Measurements from ENCODE around the gene CFAP73.

DNA sequence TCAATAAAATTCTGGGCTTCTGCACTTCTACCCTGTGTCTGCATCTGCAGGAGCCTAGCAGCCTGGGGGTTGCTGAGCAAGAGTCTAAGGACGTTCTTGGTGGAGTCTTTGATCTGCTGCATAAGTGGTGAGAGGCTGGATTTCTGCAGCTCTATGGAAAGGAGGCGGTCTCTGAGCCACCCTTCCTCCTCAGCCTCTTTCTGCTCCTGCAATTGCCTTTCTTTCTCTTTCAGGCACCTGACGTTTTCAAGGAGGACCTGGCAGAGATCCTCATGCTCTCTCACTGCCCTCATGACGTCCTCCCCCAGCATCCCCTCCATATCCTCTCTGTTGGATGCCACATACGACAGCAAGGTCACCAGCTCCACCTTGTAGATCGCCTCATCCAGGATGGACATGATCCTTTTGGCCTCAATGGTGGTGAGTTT lies 58.1 kb downstream of the CFAP73 start:
- TF ChIP-seq POLR2AphosphoS5 (IDR thresholded peaks at IDR 0.05) (no peak), POLR2A (IDR thresholded peaks at IDR 0.05) (no peak)
